ENCODE measurements around the gene ZNF14. TPM values are rescaled to one million over a fixed set of nuclear protein-coding genes. Genes with fewer than 3 reads are reported as not detected.
A peak's percentile ranks its signal among the peaks of the same experiment; 100 is the strongest.

Gene ZNF14
- total RNA-seq, 1 experiment from 2014 or later = 12.1 TPM

DNA sequence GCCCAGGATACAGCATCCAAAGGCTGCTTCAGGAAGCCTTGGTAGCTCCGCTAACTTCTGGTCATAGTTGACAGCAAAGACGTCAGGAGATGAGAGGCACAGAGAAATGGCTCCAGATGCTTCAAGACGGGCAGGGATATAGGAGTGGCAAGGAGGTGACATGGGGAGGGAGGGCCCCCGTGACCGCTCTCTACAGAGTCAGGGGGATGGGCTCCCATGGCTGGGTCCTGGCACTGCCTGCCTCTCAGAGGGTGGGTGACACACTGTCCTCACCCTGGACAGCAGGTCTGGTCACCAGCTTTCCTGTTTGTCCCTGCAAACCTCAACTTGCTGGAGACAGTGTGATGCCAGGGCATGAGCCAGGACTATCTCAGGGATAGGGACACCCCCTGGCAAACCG, 10.3 kb upstream of the ZNF14 start:
- H3K79me2 ChIP-seq (ENCODE audit: low read length) = no peaks in the 10 kb centered on the region
- H4K20me1 ChIP-seq (ENCODE audit: insufficient read depth, low read depth, low read length) = no peaks in the 10 kb centered on the region
- H3K4me1 ChIP-seq (ENCODE audit: low read length) = no peaks in the 10 kb centered on the region
- no peaks in the 10 kb centered on the region for H3K9me3 ChIP-seq (ENCODE audit: low read length)
- H3K9ac ChIP-seq (ENCODE audit: low read length) = no peak overlapping the region
- H3K4me3 ChIP-seq (ENCODE audit: low read length) = no peak overlapping the region
- H3K9me2 ChIP-seq (replicated peaks; ENCODE audit: insufficient read depth, low read length) = no peaks in the 10 kb centered on the region
- no peaks in the 10 kb centered on the region for H3K36me3 ChIP-seq (ENCODE audit: insufficient read depth, low read length)
- no peak overlapping the region for H3K27ac ChIP-seq (ENCODE audit: low read length)
- peak; percentile 39 for DNase-seq
- no peak overlapping the region for H3K4me2 ChIP-seq (ENCODE audit: low read depth, low read length, poor library complexity, severe bottlenecking)
- no peak overlapping the region for H2AFZ ChIP-seq (ENCODE audit: low read length)
- H3K27me3 ChIP-seq (ENCODE audit: low read length) = no peaks in the 10 kb centered on the region

DNA sequence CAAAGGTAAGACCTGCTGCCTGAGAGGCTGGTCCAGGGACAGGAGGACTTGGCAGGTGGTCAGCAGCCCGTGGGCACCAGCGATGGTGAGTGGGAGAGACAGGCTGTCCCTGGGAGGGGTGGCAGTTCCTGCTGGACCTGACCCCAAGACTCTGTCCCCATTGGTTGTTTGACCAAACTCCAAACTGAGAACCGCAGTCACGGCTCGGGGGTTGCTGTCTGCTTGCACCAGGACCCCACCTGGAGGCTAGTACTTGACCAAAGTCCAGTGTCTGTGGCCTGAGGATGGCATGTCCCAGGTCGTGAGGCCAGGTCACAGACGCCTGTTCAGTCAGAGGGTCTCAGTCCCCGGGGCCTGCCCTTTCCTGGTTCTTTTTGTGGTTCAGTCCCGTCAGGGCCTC, 9.9 kb upstream of the ZNF14 start:
- Histone ChIP-seq H3K4me3 (ENCODE audit: low read length) (no peak overlapping the region), H3K79me2 (ENCODE audit: low read length) (no peaks in the 10 kb centered on the region), H3K27ac (ENCODE audit: low read length) (no peak overlapping the region), H2AFZ (ENCODE audit: low read length) (no peak overlapping the region), H3K4me2 (ENCODE audit: low read depth, low read length, poor library complexity, severe bottlenecking) (no peak overlapping the region), H3K9me3 (ENCODE audit: low read length) (no peaks in the 10 kb centered on the region), H4K20me1 (ENCODE audit: insufficient read depth, low read depth, low read length) (no peaks in the 10 kb centered on the region), H3K4me1 (ENCODE audit: low read length) (no peaks in the 10 kb centered on the region), H3K27me3 (ENCODE audit: low read length) (no peaks in the 10 kb centered on the region), H3K9ac (ENCODE audit: low read length) (no peak overlapping the region), H3K36me3 (ENCODE audit: insufficient read depth, low read length) (no peaks in the 10 kb centered on the region), H3K9me2 (replicated peaks; ENCODE audit: insufficient read depth, low read length) (no peaks in the 10 kb centered on the region)
- DNase-seq = peak; percentile 35

DNA sequence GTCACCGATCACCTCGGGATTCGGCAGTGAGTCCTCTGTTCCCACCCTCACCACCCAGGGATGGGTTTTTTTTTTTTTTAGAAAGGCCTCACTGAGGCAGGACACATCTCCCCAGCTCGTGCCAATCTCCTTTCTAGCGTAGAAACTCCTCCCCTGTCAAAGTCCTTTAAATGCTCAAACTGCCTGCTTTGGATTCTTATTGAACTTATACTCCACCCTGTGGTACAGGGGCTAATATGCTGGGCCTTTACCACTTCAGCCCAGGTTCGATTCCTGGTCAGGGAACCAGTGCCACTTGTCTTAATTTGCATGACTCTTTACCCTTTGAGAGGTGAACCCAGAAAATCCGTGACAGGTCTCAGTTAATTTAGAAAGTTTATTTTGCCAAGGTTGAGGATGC, 8.3 kb upstream of the ZNF14 start:
- Histone ChIP-seq H3K36me3 (ENCODE audit: insufficient read depth, low read length) (no peaks in the 10 kb centered on the region), H3K27ac (ENCODE audit: low read length) (no peak overlapping the region), H3K4me3 (ENCODE audit: low read length) (no peak overlapping the region), H3K27me3 (ENCODE audit: low read length) (no peaks in the 10 kb centered on the region), H4K20me1 (ENCODE audit: insufficient read depth, low read depth, low read length) (no peaks in the 10 kb centered on the region), H3K4me1 (ENCODE audit: low read length) (no peaks in the 10 kb centered on the region), H3K79me2 (ENCODE audit: low read length) (no peaks in the 10 kb centered on the region), H3K9me2 (replicated peaks; ENCODE audit: insufficient read depth, low read length) (no peaks in the 10 kb centered on the region), H3K9me3 (ENCODE audit: low read length) (no peaks in the 10 kb centered on the region), H3K4me2 (ENCODE audit: low read depth, low read length, poor library complexity, severe bottlenecking) (no peak overlapping the region), H3K9ac (ENCODE audit: low read length) (no peak overlapping the region), H2AFZ (ENCODE audit: low read length) (no peak overlapping the region)
- DNase-seq = peak; percentile 58

DNA sequence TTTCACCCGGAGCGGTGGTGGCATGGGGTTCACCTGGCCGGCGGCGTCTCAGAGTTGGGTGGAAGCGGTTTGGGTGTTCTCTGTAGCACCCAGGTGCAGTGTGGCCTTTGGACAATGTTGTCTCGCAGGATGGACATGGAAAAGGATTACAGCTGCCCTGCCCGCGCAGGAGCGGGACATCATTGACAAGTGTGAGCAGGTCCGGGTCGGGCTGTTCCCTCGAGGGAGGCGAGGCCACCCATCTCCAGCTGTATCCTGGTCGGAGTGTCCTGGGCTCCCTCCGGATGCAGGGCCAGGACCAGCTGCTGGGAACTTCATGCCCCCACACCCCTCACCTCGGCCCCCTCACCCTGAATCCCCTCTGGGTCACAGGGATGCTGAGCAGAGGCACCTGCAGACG, 7.8 kb upstream of the ZNF14 start:
- Histone ChIP-seq H3K9me3 (ENCODE audit: low read length) (no peaks in the 10 kb centered on the region), H3K4me3 (ENCODE audit: low read length) (no peak overlapping the region), H3K9ac (ENCODE audit: low read length) (no peak overlapping the region)

DNA sequence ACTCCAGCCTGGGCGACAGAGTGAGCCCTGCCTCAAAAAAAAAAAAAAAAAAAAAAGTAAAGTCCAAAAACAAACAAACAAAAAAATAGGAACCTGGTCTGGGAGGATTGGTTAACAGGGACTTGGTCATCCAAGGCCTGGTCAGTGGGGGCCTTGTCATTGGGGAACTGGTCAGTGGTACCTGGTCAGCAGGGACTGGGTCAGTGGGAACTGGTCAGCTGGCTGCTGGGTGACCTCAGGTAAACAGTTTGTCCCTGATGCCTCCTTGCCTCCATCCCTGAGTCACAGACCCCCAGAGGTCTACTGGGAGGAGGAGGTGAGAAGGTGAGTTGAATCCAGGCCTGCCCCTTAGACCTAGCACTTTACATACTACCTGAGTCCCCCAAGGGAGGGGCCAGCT, 5.7 kb upstream of the ZNF14 start:
- no peaks in the 10 kb centered on the region for H4K20me1 ChIP-seq (ENCODE audit: insufficient read depth, low read depth, low read length)
- DNase-seq = peak; percentile 25
- H3K9ac ChIP-seq (ENCODE audit: low read length) = no peak overlapping the region
- no peaks in the 10 kb centered on the region for H3K9me2 ChIP-seq (replicated peaks; ENCODE audit: insufficient read depth, low read length)
- no peaks in the 10 kb centered on the region for H3K79me2 ChIP-seq (ENCODE audit: low read length)
- no peak overlapping the region for H3K27ac ChIP-seq (ENCODE audit: low read length)
- no peaks in the 10 kb centered on the region for H3K4me1 ChIP-seq (ENCODE audit: low read length)
- H2AFZ ChIP-seq (ENCODE audit: low read length) = no peak overlapping the region
- H3K27me3 ChIP-seq (ENCODE audit: low read length) = no peaks in the 10 kb centered on the region
- H3K4me2 ChIP-seq (ENCODE audit: low read depth, low read length, poor library complexity, severe bottlenecking) = no peak overlapping the region
- no peaks in the 10 kb centered on the region for H3K9me3 ChIP-seq (ENCODE audit: low read length)
- H3K4me3 ChIP-seq (ENCODE audit: low read length) = no peak overlapping the region
- H3K36me3 ChIP-seq (ENCODE audit: insufficient read depth, low read length) = no peaks in the 10 kb centered on the region

More for the DNA sequence above, 7.8 kb upstream of the ZNF14 start:
- Histone ChIP-seq H3K4me2 (ENCODE audit: low read depth, low read length, poor library complexity, severe bottlenecking) (no peak overlapping the region), H3K27ac (ENCODE audit: low read length) (no peak overlapping the region), H3K36me3 (ENCODE audit: insufficient read depth, low read length) (no peaks in the 10 kb centered on the region), H2AFZ (ENCODE audit: low read length) (no peak overlapping the region), H3K27me3 (ENCODE audit: low read length) (no peaks in the 10 kb centered on the region), H3K4me1 (ENCODE audit: low read length) (no peaks in the 10 kb centered on the region), H3K9me2 (replicated peaks; ENCODE audit: insufficient read depth, low read length) (no peaks in the 10 kb centered on the region), H3K79me2 (ENCODE audit: low read length) (no peaks in the 10 kb centered on the region), H4K20me1 (ENCODE audit: insufficient read depth, low read depth, low read length) (no peaks in the 10 kb centered on the region)
- no peak for DNase-seq

DNA sequence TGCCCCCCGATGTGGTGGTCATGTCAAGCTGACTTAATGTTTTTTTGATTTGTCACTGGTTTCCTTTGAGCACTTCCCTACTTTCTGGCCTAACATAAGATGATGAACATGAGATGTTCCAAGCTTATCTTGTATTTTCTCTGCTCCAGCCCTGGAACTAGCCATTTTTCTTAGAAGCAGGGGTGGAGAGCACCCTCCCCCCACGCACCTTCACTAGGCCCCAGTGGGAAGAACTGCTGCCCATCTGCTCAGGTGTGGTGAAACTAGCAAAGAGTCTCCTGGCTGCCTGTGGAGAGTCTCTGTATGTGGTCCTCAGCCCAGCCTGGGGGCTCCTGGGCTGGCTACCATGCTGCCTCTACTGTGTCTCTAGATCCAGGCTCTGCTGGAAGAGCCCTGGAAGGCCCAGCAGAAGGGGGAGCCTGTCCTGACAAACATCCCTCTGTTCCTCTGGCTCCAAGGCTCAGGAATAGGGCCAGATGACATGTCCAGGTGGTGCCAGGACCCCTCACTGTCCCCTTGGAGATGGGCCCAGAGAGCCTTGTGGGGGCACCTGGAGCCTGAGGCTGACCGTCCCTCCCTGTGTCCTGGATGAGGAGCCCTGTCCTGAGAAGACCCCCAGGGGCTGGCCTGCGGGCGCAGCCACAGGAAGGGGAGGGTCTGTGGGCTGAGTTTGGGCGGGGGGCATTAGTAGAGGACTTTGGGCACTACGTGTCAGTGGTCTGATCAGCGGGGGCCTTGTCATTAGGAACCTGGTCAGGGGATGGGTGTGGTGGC, 4.8 kb upstream of the ZNF14 start:
- Histone ChIP-seq H3K79me2 (ENCODE audit: low read length) (peaks cover under 1% of the 10 kb centered on the region), H3K27ac (ENCODE audit: low read length) (no peak overlapping the region), H3K9ac (ENCODE audit: low read length) (no peak overlapping the region), H4K20me1 (ENCODE audit: insufficient read depth, low read depth, low read length) (no peaks in the 10 kb centered on the region), H3K4me3 (ENCODE audit: low read length) (no peak overlapping the region), H3K9me2 (replicated peaks; ENCODE audit: insufficient read depth, low read length) (no peaks in the 10 kb centered on the region), H3K27me3 (ENCODE audit: low read length) (no peaks in the 10 kb centered on the region), H3K4me2 (ENCODE audit: low read depth, low read length, poor library complexity, severe bottlenecking) (no peak overlapping the region), H3K4me1 (ENCODE audit: low read length) (peaks cover 3% of the 10 kb centered on the region), H3K9me3 (ENCODE audit: low read length) (no peaks in the 10 kb centered on the region), H2AFZ (ENCODE audit: low read length) (no peak overlapping the region), H3K36me3 (ENCODE audit: insufficient read depth, low read length) (no peaks in the 10 kb centered on the region)
- peak; percentile 37 for DNase-seq

DNA sequence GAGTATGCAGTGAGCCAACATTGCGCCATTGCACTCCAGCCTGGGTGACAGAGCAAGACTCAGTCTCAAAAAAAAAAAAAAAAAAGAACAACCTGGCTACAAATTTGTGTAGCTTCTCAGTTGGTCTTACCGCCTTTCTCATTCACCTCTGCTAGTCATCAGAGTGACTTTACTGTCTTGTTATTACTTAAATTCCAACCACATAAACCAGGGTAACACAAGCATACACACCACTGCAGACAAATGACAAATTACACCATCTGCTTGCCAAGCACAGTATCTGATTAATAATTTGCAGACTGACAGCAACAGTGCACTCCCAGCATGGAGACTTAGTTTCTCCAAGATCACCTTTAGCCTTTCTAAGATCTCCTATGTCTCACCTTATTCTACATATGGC, 11.0 kb downstream of the ZNF14 start:
- no peak overlapping the region for H3K9ac ChIP-seq (ENCODE audit: low read length)
- no peak overlapping the region for H3K4me3 ChIP-seq (ENCODE audit: low read length)
- H3K9me2 ChIP-seq (replicated peaks; ENCODE audit: insufficient read depth, low read length) = no peaks in the 10 kb centered on the region
- peaks cover 32% of the 10 kb centered on the region for H3K9me3 ChIP-seq (ENCODE audit: low read length)
- no peak overlapping the region for H3K4me2 ChIP-seq (ENCODE audit: low read depth, low read length, poor library complexity, severe bottlenecking)
- H3K27ac ChIP-seq (ENCODE audit: low read length) = no peak overlapping the region
- no peaks in the 10 kb centered on the region for H3K27me3 ChIP-seq (ENCODE audit: low read length)
- no peaks in the 10 kb centered on the region for H4K20me1 ChIP-seq (ENCODE audit: insufficient read depth, low read depth, low read length)
- H3K36me3 ChIP-seq (ENCODE audit: insufficient read depth, low read length) = peaks cover 31% of the 10 kb centered on the region
- peaks cover 51% of the 10 kb centered on the region for H3K79me2 ChIP-seq (ENCODE audit: low read length)
- DNase-seq = peak; percentile 37
- H3K4me1 ChIP-seq (ENCODE audit: low read length) = no peaks in the 10 kb centered on the region
- no peak overlapping the region for H2AFZ ChIP-seq (ENCODE audit: low read length)

DNA sequence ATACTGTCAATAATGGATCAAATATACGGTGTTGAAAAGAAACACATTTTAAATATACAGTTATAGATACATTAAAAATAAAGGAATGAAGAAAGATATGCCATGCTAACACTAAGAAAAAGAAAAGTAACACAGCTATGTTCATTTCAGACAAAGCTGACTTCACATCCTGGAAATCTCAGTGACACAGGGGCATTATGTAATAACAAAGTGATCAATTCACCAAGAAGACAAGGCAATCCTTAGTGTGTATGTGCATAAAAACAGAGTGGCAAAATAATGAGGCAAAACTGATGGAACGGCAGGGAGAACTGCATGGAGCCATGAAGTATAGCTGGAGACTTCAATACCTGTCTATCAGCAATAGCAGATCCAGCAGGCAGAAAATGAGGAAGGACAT, 13.1 kb downstream of the ZNF14 start:
- no peak overlapping the region for H3K27ac ChIP-seq (ENCODE audit: low read length)
- no peaks in the 10 kb centered on the region for H3K9me2 ChIP-seq (replicated peaks; ENCODE audit: insufficient read depth, low read length)
- no peaks in the 10 kb centered on the region for H4K20me1 ChIP-seq (ENCODE audit: insufficient read depth, low read depth, low read length)
- H3K9ac ChIP-seq (ENCODE audit: low read length) = no peak overlapping the region
- H3K79me2 ChIP-seq (ENCODE audit: low read length) = peaks cover 69% of the 10 kb centered on the region
- H3K4me3 ChIP-seq (ENCODE audit: low read length) = no peak overlapping the region
- peaks cover 49% of the 10 kb centered on the region for H3K36me3 ChIP-seq (ENCODE audit: insufficient read depth, low read length)
- peak; percentile 42 for DNase-seq
- no peaks in the 10 kb centered on the region for H3K27me3 ChIP-seq (ENCODE audit: low read length)
- H3K4me1 ChIP-seq (ENCODE audit: low read length) = no peaks in the 10 kb centered on the region
- H3K9me3 ChIP-seq (ENCODE audit: low read length) = peaks cover 50% of the 10 kb centered on the region
- H3K4me2 ChIP-seq (ENCODE audit: low read depth, low read length, poor library complexity, severe bottlenecking) = no peak overlapping the region
- no peak overlapping the region for H2AFZ ChIP-seq (ENCODE audit: low read length)
